Activated T-helper 1 cell treated with anti-CD3 and anti-CD28 coated beads, Interleukin-12 subunit alpha, Interleukin-12 subunit beta, Interleukin-2, Interleukin-4 antibody, amounts not matched to agents 30 ng/mL and 10 ng/mL and 1 ng/mL, durations not matched to agents 14 hours and 24 hours and 36 hours (primary cell): Measurements from ENCODE around the gene PDGFA. TPM values are rescaled to one million over a fixed set of nuclear protein-coding genes. Genes with fewer than 3 reads are reported as not detected.

ENCODE experiments used
- DNase-seq: peaks from one replicate; pipeline ENCODE4 v3.0.0; 2021; ENCODE audit warnings: low spot score
- H3K27ac Mint-ChIP-seq: one replicate; pipeline ENCODE4 v1.8.0; 2021; ENCODE audit warnings: mild to moderate bottlenecking, mixed read lengths
- H3K27me3 Mint-ChIP-seq: one replicate; pipeline ENCODE4 v1.8.0; 2022; ENCODE audit warnings: mild to moderate bottlenecking, moderate library complexity, mixed read lengths; ENCODE audit not compliant: insufficient read depth
- H3K36me3 Mint-ChIP-seq: one replicate; pipeline ENCODE4 v1.8.0; 2021; ENCODE audit warnings: low read depth, mixed read lengths
- H3K4me1 Mint-ChIP-seq: one replicate; pipeline ENCODE4 v1.8.0; 2021; ENCODE audit warnings: low read depth, mixed read lengths
- H3K4me3 Mint-ChIP-seq: one replicate; pipeline ENCODE4 v1.8.0; 2021; ENCODE audit warnings: mild to moderate bottlenecking, moderate library complexity, mixed read lengths
- H3K9me3 Mint-ChIP-seq: one replicate; pipeline ENCODE4 v1.8.0; 2021; ENCODE audit warnings: mixed read lengths
- intact Hi-C: fragments of 100-400 bp; cut with micrococcal nuclease; formaldehyde crosslinking; loops from one replicate; pipeline ENCODE4 v1.15.1; 2024
- total RNA-seq: library from RNA; stranded (reverse); gene quantifications from 2 replicates; pipeline ENCODE4 v1.2.3, GENCODE V29; 2022

The PDGFA gene
- total RNA-seq, 1 donor from 2014 or later, result 8.5 TPM

DNA sequence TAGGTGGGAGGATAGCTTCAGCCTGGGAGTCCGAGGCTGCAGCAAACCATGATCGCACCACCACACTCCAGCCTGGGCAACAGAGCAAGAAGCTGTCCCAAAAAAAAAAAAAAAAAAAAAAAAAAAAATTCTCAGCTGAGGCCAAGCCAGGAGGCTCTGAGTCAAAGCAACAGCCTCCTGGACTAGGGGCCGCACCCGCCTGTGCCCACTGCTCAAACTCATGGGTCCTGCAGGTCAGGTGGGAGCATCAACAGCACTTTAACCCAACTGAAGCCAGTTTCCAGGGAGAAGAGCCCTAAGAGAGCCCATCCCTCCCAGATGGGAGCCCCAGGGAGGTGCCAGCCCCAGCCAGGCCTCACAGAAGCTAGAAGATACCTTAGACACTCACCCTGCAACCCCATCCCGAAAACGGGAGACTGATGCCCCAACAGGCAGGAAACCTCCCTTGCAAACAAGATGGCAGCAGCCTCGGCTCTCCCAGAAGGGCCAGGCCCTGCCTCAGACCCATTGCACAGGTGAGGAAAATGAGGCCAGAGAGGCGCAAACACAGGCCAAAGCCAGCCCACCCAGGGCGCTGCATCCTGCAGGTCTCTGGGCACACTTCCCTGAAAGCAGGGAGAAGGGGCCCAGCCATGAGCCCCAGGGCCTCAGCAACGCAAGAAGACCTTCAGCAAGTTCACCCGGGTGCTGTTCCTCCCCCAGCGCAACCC lies 11.0 kb downstream of the PDGFA start:
- Mint-ChIP-seq H3K27ac (no peak overlapping the region), H3K36me3 (no peaks in the 10 kb centered on the region), H3K4me1 (no peaks in the 10 kb centered on the region), H3K27me3 (no peaks in the 10 kb centered on the region), H3K4me3 (no peak overlapping the region), H3K9me3 (no peaks in the 10 kb centered on the region)
- intact Hi-C loops, result no loop called here
- no peak for DNase-seq

DNA sequence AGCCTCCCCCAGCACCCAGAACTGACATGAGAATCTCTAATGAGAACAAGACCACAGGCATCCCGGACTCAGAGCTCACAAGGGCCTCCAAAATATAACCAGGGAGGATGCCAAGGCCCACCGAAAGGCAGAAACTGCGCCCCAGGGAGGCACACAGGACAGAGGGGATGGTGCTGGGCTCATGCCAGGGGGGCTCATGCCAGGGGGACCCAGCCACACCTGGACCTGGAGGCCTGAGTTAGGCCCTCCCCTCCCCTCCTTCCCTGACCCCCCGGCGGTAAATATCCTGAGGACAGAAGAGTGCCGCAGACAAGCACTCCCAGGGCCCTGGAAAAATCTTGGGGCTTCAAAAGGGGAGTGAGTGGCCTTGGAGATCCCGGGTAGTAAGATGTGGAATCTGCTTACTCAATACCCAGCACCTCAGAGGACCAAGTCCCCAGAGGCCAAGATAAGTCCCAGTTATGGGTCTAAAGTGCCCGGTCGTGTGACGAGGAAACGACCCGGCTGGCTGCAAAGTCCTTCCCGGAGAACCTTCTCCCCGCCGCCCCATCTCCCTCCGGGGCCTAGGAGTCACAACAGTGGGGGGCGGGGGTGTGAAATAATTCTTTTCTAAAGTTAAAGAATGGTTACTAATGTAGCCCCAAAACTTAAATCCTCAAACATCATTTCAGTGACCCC lies 11.9 kb downstream of the PDGFA start:
- Mint-ChIP-seq H3K27me3 (no peaks in the 10 kb centered on the region), H3K4me1 (no peaks in the 10 kb centered on the region), H3K4me3 (no peak overlapping the region), H3K36me3 (no peaks in the 10 kb centered on the region), H3K27ac (no peak overlapping the region), H3K9me3 (no peaks in the 10 kb centered on the region)
- intact Hi-C loops, result no loop called here
- no peak for DNase-seq

DNA sequence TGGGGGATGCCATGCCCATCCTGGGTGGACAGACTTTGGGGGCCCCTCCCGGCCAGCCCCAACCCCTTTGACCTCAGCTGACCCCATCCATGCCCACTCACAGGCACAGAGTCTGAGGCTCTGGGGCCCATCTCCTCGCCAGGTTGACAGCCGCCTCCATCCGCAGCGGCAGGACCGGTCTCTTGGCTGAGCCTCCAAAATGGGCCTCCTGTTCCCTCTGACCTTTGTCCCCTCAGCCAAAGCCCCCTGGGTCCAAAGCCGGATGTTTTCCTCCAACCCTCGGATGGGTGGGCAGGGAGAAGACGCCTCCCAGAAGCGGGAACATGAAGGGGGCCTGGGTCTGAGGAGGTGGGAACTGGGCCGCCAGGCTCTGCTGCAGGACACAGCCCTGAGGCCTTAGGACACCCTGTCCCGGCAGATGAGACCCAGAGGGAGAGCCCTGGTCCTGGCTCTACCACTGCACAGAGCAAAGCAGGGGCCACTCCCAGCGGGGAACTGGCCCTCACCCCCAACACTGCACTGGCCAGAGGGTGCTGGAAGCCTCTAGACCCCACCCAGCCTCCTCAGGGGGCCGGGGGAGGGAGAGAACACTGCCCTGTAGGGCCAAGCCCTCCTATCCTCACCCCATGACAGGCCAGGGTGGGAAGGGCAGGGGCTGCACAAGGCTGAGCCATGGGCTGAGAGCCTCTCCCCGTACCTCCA lies 12.6 kb downstream of the PDGFA start:
- no peak for DNase-seq
- Mint-ChIP-seq H3K4me3 (no peak overlapping the region), H3K9me3 (no peaks in the 10 kb centered on the region), H3K4me1 (no peaks in the 10 kb centered on the region), H3K36me3 (no peaks in the 10 kb centered on the region), H3K27me3 (no peaks in the 10 kb centered on the region), H3K27ac (no peak overlapping the region)
- intact Hi-C loops, result no loop called here

DNA sequence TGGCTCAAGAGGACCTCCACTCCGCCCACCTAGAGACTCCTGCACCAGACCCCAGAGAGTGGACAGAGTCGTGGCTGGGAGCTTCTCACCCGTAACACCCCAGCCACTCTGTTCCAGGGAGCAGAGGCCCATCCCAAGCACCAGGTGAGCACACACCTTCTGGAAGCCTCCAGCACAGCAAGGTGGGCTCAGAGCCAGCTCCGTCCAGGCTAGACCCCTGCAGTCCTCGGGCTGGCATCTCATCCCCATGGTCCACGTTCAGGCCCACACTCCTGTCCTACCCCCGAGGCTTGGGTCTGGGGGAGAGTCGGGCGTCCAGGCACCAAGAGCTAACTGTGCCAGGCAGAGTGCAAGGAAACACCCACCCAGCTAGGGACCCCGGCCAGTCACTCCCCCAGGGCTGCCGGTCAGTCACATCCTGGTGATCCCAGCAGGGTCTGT lies 13.2 kb downstream of the PDGFA start:
- no peak overlapping the region for H3K27ac Mint-ChIP-seq
- no peaks in the 10 kb centered on the region for H3K36me3 Mint-ChIP-seq
- DNase-seq, result no peak
- intact Hi-C loops, result no loop called here
- H3K4me3 Mint-ChIP-seq, result no peak overlapping the region
- no peaks in the 10 kb centered on the region for H3K4me1 Mint-ChIP-seq
- no peaks in the 10 kb centered on the region for H3K9me3 Mint-ChIP-seq
- no peaks in the 10 kb centered on the region for H3K27me3 Mint-ChIP-seq

DNA sequence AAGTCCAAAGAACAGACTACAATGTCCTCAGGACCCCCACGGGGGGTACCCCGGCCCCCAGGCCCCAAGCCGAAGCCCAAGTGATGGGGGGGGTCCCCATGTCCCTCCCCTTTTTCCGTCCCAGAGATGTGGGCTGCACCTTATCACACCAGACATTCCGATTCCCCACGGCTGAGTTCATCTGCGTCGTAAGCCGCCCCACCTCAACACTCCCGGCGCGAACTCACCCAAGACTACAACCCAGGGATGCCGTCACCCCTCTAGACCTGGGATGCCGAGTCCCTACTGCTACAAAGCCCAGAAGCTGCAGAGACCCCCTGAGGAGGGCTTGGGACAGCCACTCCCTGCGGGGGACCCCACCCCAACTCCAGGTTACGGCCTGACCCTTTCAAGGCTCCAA lies 14.5 kb downstream of the PDGFA start:
- Mint-ChIP-seq H3K9me3 (no peaks in the 10 kb centered on the region), H3K27ac (no peak overlapping the region), H3K4me3 (no peak overlapping the region), H3K27me3 (no peaks in the 10 kb centered on the region), H3K36me3 (no peaks in the 10 kb centered on the region), H3K4me1 (no peaks in the 10 kb centered on the region)
- intact Hi-C loops, result no loop called here
- no peak for DNase-seq

DNA sequence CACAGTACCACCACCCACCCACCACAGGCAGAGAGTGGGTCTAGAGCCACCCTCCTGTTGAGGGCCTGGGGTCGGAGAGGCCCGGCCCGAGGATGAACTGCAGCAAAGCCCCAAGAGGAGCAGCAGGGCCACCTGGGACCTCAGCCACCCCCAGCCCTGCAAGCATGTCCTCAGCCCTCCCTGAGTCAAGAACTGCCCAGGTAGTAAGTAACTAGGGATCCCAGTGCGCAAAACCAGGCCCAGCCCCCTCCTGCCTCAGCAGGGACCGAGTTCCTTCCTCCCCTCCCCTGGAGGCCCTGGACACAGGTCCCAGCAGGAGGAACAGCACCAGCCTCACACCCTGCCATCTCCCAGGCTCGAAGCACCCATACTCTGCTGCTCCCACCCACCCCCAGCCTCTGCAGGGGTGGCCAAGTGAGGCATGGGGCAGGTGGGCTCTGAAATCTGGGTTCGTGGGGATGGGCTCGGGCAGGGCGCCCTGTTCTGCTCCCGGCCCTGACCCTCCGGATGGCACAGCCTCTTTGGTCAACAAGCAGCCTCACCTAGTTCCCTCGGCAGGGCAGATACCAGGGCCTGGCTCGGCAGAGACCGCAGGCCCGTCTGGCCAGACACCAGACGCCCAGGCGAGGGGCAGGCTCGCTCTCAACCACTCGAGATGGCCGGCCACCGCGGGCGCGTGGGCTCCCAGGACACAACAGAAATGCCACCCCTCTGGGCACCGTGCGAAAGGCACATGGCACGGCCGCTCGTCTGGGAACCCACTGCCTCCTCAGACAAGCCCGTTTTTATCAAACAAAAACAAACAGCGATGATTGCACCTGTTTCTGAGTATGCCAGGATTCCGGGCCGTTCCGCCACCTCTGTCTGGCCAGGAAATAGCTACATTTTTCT lies 15.2 kb downstream of the PDGFA start:
- Mint-ChIP-seq H3K27me3 (no peaks in the 10 kb centered on the region), H3K4me1 (no peaks in the 10 kb centered on the region), H3K9me3 (no peaks in the 10 kb centered on the region), H3K36me3 (no peaks in the 10 kb centered on the region), H3K27ac (no peak overlapping the region), H3K4me3 (no peak overlapping the region)
- intact Hi-C loops, result no loop called here
- no peak for DNase-seq

DNA sequence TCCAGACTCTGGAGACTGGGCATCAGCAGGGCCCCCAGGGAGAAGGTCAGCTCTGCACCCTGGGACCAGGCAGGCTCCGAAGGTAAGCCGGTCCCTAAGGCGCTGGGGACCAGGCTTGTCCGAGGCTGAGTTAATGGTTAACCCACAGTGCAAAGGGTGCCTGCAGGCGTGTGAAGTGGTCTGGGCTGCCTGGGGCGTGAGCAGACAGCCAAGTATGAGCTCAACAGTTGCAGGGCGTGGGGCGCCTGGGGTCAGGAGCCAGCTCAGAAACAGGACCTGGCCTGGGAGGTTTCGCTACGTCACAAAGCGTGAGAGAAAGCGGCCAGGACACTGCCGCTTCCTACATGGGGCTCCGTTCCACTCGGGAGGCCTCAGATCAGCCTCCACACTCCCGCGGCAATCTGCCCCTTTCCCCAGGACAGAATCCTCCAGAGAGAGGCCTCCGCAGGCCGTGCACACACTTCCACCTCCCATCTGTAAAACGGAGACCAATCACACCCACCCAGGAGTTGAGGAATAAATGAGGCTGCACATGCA lies 16.0 kb downstream of the PDGFA start:
- no peaks in the 10 kb centered on the region for H3K4me1 Mint-ChIP-seq
- H3K27me3 Mint-ChIP-seq, result no peaks in the 10 kb centered on the region
- H3K36me3 Mint-ChIP-seq, result no peaks in the 10 kb centered on the region
- no peaks in the 10 kb centered on the region for H3K9me3 Mint-ChIP-seq
- no peak for DNase-seq
- H3K4me3 Mint-ChIP-seq, result no peak overlapping the region
- intact Hi-C loops, result no loop called here
- no peak overlapping the region for H3K27ac Mint-ChIP-seq

DNA sequence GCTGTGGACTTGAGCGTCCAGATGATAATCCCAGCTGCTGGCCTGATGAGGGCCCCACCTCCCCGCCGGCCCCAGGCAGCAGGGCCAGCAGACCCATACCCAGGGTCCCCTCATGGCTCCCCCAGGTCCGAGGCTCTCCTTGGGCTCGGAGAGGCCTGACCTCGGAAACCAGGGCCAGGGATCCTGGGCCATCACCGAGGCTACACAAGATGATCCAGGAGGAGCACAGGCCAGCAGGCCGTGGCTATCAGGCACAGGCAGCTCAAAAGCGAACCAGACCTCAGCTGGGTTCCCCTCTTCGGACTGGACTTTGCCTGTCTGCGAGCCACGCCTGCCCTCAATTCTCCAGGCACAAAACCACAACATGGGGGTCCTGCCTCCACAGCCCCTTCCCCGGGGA lies 17.4 kb downstream of the PDGFA start:
- H3K27ac Mint-ChIP-seq, result no peak overlapping the region
- no peak overlapping the region for H3K4me3 Mint-ChIP-seq
- H3K27me3 Mint-ChIP-seq, result no peaks in the 10 kb centered on the region
- no peak for DNase-seq
- no peaks in the 10 kb centered on the region for H3K36me3 Mint-ChIP-seq
- no peaks in the 10 kb centered on the region for H3K4me1 Mint-ChIP-seq
- H3K9me3 Mint-ChIP-seq, result no peaks in the 10 kb centered on the region
- intact Hi-C loops, result no loop called here

DNA sequence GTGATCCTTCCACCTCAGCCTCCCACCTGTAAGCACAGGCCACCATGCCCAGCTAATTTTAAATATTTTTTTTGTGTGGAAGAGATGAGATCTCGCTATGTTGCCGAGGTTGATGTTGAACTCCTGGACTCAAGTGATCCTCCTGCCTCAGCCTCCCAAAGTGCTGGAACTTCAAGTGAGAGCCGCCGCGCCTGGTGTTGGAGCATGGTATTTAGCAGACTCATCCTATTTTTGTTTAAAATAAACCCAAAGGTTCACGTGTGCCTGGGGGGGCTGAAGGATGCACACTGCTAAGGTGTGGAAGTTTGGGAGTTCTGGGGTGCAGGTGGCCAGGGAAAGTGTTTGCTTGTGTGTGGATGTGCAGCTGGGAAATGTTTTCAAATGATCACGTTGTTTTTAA lies 18.1 kb downstream of the PDGFA start:
- intact Hi-C loops, result no loop called here
- DNase-seq, result no peak
- Mint-ChIP-seq H3K4me1 (no peaks in the 10 kb centered on the region), H3K36me3 (no peaks in the 10 kb centered on the region), H3K27me3 (no peaks in the 10 kb centered on the region), H3K4me3 (no peak overlapping the region), H3K9me3 (no peaks in the 10 kb centered on the region), H3K27ac (no peak overlapping the region)

DNA sequence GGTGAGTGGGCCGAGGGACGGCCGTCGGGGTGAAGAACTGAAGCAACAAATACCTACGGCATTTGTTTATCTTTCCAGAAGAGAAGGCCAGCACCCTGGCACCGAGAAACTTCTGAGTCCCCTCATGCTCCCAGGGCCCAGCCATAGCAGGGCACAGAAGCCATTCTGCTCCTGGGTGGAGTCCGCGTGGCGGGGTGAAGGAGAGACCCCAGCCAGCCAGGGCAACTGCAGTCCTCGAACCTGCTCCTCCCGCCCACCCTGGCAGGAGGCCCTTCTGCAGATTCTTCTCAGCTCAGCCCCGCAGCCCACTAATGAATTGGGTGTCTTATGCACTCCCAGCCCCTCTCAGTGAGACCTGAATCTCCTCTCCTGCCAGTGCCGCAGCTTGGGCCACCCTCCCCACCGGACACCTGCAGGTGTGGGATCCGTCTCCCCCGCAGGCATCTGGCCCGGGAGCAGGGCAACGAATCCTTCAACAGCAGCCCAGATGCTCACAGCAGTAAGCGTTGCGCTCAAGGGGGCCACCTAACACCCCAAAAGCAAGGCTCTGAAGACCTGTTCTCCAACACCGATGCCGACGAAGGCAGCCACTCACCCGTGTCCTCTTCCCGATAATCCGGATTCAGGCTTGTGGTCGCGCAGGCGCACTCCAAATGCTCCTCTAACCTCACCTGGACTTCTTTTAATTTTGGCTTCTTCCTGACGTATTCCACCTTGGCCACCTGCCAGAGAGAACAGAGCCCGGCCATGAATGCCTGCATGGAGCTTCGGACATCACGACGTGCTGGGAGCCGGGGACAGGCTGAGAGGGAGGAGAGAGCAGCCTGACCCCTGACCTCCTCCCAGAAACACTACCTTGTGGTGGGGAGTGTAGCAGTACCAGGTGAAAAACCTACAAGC lies 18.9 kb downstream of the PDGFA start:
- H3K27ac Mint-ChIP-seq, result no peak overlapping the region
- H3K4me3 Mint-ChIP-seq, result no peak overlapping the region
- H3K4me1 Mint-ChIP-seq, result no peaks in the 10 kb centered on the region
- no peaks in the 10 kb centered on the region for H3K36me3 Mint-ChIP-seq
- DNase-seq, result no peak
- H3K27me3 Mint-ChIP-seq, result no peaks in the 10 kb centered on the region
- H3K9me3 Mint-ChIP-seq, result no peaks in the 10 kb centered on the region
- intact Hi-C loops, result no loop called here

DNA sequence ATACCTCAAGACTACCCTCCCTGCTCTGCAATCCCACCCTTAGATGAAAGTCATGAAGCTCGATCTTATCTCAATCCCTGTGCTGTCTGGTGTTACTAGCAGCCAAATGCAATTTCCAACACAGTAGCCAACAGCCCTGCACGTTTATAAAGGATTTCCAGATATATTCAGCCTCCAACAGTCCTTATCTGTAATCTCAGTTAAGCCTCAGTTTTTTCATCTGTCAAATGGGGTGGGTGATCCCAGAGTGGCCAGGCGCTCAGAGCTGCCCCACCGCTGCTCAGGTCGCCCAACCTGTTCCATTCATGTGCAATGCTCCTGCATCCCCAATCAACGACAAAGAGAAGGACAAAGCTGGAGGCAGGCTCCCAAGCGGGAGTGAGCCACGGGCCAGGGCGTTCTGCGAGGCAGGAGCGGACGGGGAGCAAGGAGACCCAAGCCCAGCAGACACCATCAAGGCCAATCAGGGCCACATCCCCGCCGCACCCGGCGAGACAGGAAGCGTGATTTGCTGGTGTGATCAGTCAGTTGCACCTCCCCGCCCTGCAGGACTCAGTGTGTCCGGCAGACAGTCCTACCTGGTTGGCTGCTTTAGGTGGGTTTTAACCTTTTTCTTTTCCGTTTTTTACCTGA lies 19.7 kb downstream of the PDGFA start:
- H3K27me3 Mint-ChIP-seq, result no peaks in the 10 kb centered on the region
- no peaks in the 10 kb centered on the region for H3K4me1 Mint-ChIP-seq
- H3K27ac Mint-ChIP-seq, result no peak overlapping the region
- intact Hi-C loops, result no loop called here
- no peak overlapping the region for H3K4me3 Mint-ChIP-seq
- H3K9me3 Mint-ChIP-seq, result no peaks in the 10 kb centered on the region
- no peak for DNase-seq
- H3K36me3 Mint-ChIP-seq, result no peaks in the 10 kb centered on the region
